Fibroblast of skin of abdomen (primary cell): Measurements from ENCODE around the gene MRPL2.

Source experiments
- DNase-seq: peaks from one replicate; pipeline ENCODE4 v3.0.0-alpha.2; 2013

Gene MRPL2

GRCh38 chr6:43020052-43020705 lies 39.1 kb downstream of the MRPL2 start:
- DNase-seq, result no peak

- no peak for DNase-seq
These were observed 40.1 kb downstream of the MRPL2 start for GRCh38 chr6:43019152-43019551.

- no peak for DNase-seq
These were observed 42.3 kb downstream of the MRPL2 start for GRCh38 chr6:43016943-43017334.

GRCh38 chr6:43016176-43016942 lies 42.9 kb downstream of the MRPL2 start:
- no peak for DNase-seq

- DNase-seq, result peak; percentile 29
These were observed 44.8 kb downstream of the MRPL2 start for GRCh38 chr6:43014434-43014909.

GRCh38 chr6:43013843-43014433 lies 45.3 kb downstream of the MRPL2 start, which contains the start of the genes KLHDC3 and MEA1:
KLHDC3 (plus strand) TSS chr6:43014249; CDS start chr6:43017193, 2,944 bp downstream.
MEA1 (minus strand) TSS chr6:43013946; CDS start chr6:43013813, 133 bp downstream.
- peak; percentile 100 for DNase-seq

- DNase-seq, result peak; percentile 16
These were observed 46.0 kb downstream of the MRPL2 start for GRCh38 chr6:43013097-43013842.

GRCh38 chr6:43012364-43012763 lies 46.9 kb downstream of the MRPL2 start:
- DNase-seq, result no peak

GRCh38 chr6:43011207-43011606 lies 48.0 kb downstream of the MRPL2 start:
- DNase-seq, result no peak

- no peak for DNase-seq
These were observed 50.1 kb downstream of the MRPL2 start for GRCh38 chr6:43009124-43009523.

GRCh38 chr6:43007126-43007525 lies 52.1 kb downstream of the MRPL2 start:
- DNase-seq, result no peak

GRCh38 chr6:43006251-43006650 lies 53.0 kb downstream of the MRPL2 start:
- DNase-seq, result no peak

- DNase-seq, result no peak
These were observed 53.4 kb downstream of the MRPL2 start for GRCh38 chr6:43005844-43006243.
